GM12865 (cell line): ENCODE data around the gene TDRD15.

Experiments used
- DNase-seq: peaks from one replicate; pipeline ENCODE4 v3.0.0; 2010; ENCODE audit warnings: low read depth
- H3K4me3 ChIP-seq: 2 replicates; pipeline ENCODE4 v1.5.1; 2011; ENCODE audit warnings: mild to moderate bottlenecking, low read depth, low read length, control low read depth
- CTCF ChIP-seq: IDR thresholded peaks from 2 replicates; pipeline ENCODE4 v1.5.1; 2011; ENCODE audit warnings: low read length, control low read depth, low read depth, inconsistent platforms; ENCODE audit not compliant: insufficient read depth; ENCODE audit errors: missing control alignments

TDRD15 gene

GRCh38 chr2:21183306-21183705 is 59.5 kb downstream of the TDRD15 start:
- DNase-seq: no peak
- no peak overlapping the region for H3K4me3 ChIP-seq
- no peak for TF ChIP-seq CTCF

- TF ChIP-seq CTCF: no peak
- H3K4me3 ChIP-seq: no peak overlapping the region
- DNase-seq: no peak
Observed at GRCh38 chr2:21183726-21184125, 60.0 kb downstream of the TDRD15 start.

- DNase-seq: no peak
- H3K4me3 ChIP-seq: no peak overlapping the region
- TF ChIP-seq CTCF: no peak
Observed at GRCh38 chr2:21191535-21191934, 67.8 kb downstream of the TDRD15 start.
